HepG2 (cell line): ENCODE measurements around the gene SLCO4A1. TPM values are rescaled to one million over a fixed set of nuclear protein-coding genes. Genes with fewer than 3 reads are reported as not detected.

Source experiments
- ARNT2 ChIP-seq: sonication (generic); formaldehyde crosslinking; IDR thresholded peaks from 2 replicates; pipeline ENCODE4 v1.8.0; 2022; ENCODE audit warnings: mild to moderate bottlenecking, low read depth, missing genetic modification reagents, moderate library complexity
- CBX1 ChIP-seq: IDR thresholded peaks from one replicate; pipeline ENCODE4 v1.6.1; 2016; ENCODE audit warnings: antibody characterized with exemption, low read depth
- DPF2 ChIP-seq: sonication (generic); formaldehyde crosslinking; IDR thresholded peaks from 2 replicates; pipeline ENCODE4 v1.4.0; 2020; ENCODE audit warnings: mild to moderate bottlenecking, low read depth, missing genetic modification reagents, borderline replicate concordance
- E2F1 ChIP-seq: sonication (generic); formaldehyde crosslinking; IDR thresholded peaks from 2 replicates; pipeline ENCODE4 v1.5.0; 2020; ENCODE audit warnings: missing genetic modification reagents
- FLYWCH1 ChIP-seq: sonication (generic); formaldehyde crosslinking; IDR thresholded peaks from 2 replicates; pipeline ENCODE4 v1.8.1; 2023; ENCODE audit warnings: mild to moderate bottlenecking, missing genetic modification reagents
- GABPA ChIP-seq, 2 experiments: IDR thresholded peaks; 2 replicates each; pipeline ENCODE4 v1.6.1; 2011 to 2016; ENCODE audit warnings: low read depth in 2 of 2, low read length in 1 of 2, missing biosample characterization in 1 of 2, missing genetic modification characterization in 1 of 2
- HOXD1 ChIP-seq: sonication (generic); formaldehyde crosslinking; IDR thresholded peaks from 2 replicates; pipeline ENCODE4 v1.5.0; 2020; ENCODE audit warnings: missing genetic modification reagents
- MAFK ChIP-seq, 2 experiments: IDR thresholded peaks in 1 of 2; conservative IDR thresholded peaks in 1 of 2; 2 replicates each; pipeline ENCODE4 v1.6.1; 2011; ENCODE audit warnings: improper control_type of control experiment in 2 of 2, low read length in 2 of 2
- PCBP1 ChIP-seq: fragments of 200-400 bp; formaldehyde crosslinking; IDR thresholded peaks from 2 replicates; pipeline ENCODE4 v1.6.1; 2017; ENCODE audit warnings: mild to moderate bottlenecking, low read depth, low read length, borderline replicate concordance
- PTBP1 ChIP-seq: fragments of 200-400 bp; formaldehyde crosslinking; IDR thresholded peaks from 2 replicates; pipeline ENCODE4 v1.6.1; 2018; ENCODE audit warnings: low read length, low read depth; ENCODE audit not compliant: poor library complexity, severe bottlenecking
- RAD51 ChIP-seq: fragments of 450-650 bp; IDR thresholded peaks from 2 replicates; pipeline ENCODE4 v1.6.1; 2016; ENCODE audit warnings: borderline replicate concordance
- RBM39 ChIP-seq: fragments of 200-400 bp; formaldehyde crosslinking; IDR thresholded peaks from one replicate; pipeline ENCODE4 v1.6.1; 2018; ENCODE audit warnings: antibody characterized with exemption, mild to moderate bottlenecking, low read depth, low read length; ENCODE audit not compliant: poor library complexity, severe bottlenecking
- RFXAP ChIP-seq: sonication (generic); formaldehyde crosslinking; IDR thresholded peaks from 2 replicates; pipeline ENCODE4 v1.4.0; 2020; ENCODE audit warnings: missing genetic modification reagents, borderline replicate concordance
- SIN3B ChIP-seq: fragments of 150-350 bp; IDR thresholded peaks from 2 replicates; pipeline ENCODE4 v1.6.1; 2014; ENCODE audit warnings: low read length
- SIX1 ChIP-seq: sonication (generic); formaldehyde crosslinking; IDR thresholded peaks from 2 replicates; pipeline ENCODE4 v1.4.0; 2020; ENCODE audit warnings: missing genetic modification reagents, borderline replicate concordance
- SMC3 ChIP-seq: IDR thresholded peaks from 2 replicates; pipeline ENCODE4 v1.6.1; 2011; ENCODE audit warnings: low read length, improper control_type of control experiment
- ZNF224 ChIP-seq: sonication (generic); formaldehyde crosslinking; IDR thresholded peaks from 2 replicates; pipeline ENCODE4 v1.5.0; 2020; ENCODE audit warnings: mild to moderate bottlenecking, missing genetic modification reagents
- ZNF333 ChIP-seq: sonication (generic); formaldehyde crosslinking; IDR thresholded peaks from 2 replicates; pipeline ENCODE4 v1.4.0; 2020; ENCODE audit warnings: mild to moderate bottlenecking, missing genetic modification reagents, borderline replicate concordance
- ZNF343 ChIP-seq: sonication (generic); formaldehyde crosslinking; IDR thresholded peaks from 2 replicates; pipeline ENCODE4 v1.4.0; 2020; ENCODE audit warnings: mild to moderate bottlenecking, missing genetic modification reagents
- ZNF362 ChIP-seq: sonication (generic); formaldehyde crosslinking; IDR thresholded peaks from 2 replicates; pipeline ENCODE4 v1.4.0; 2020; ENCODE audit warnings: missing genetic modification reagents, mild to moderate bottlenecking, borderline replicate concordance
- ZNF552 ChIP-seq: sonication (generic); formaldehyde crosslinking; IDR thresholded peaks from 2 replicates; pipeline ENCODE4 v1.9.0; 2022; ENCODE audit warnings: missing genetic modification reagents, mild to moderate bottlenecking, borderline replicate concordance
- ZNF772 ChIP-seq: sonication (generic); formaldehyde crosslinking; IDR thresholded peaks from 2 replicates; pipeline ENCODE4 v1.5.0; 2020; ENCODE audit warnings: mild to moderate bottlenecking, missing genetic modification reagents
- ZNF816 ChIP-seq: sonication (generic); formaldehyde crosslinking; IDR thresholded peaks from 2 replicates; pipeline ENCODE4 v1.8.0; 2022; ENCODE audit warnings: missing genetic modification reagents, mild to moderate bottlenecking, borderline replicate concordance
- ZNF841 ChIP-seq: sonication (generic); formaldehyde crosslinking; IDR thresholded peaks from 2 replicates; pipeline ENCODE4 v1.8.1; 2023; ENCODE audit warnings: missing genetic modification reagents, borderline replicate concordance
- ZNF883 ChIP-seq: sonication (generic); formaldehyde crosslinking; IDR thresholded peaks from 2 replicates; pipeline ENCODE4 v1.5.1; 2020; ENCODE audit warnings: mild to moderate bottlenecking, missing genetic modification reagents; ENCODE audit errors: not compliant biosample characterization
- ZSCAN25 ChIP-seq: sonication (generic); formaldehyde crosslinking; IDR thresholded peaks from 2 replicates; pipeline ENCODE4 v1.8.0; 2022; ENCODE audit warnings: mild to moderate bottlenecking, missing genetic modification reagents
- polyA plus RNA-seq, 8 experiments: library from polyadenylated mRNA; depleted of rRNA in 3 of 8; stranded (reverse) in 7 of 8; unstranded in 1 of 8; fragments of >200 nt; fragmentation: Illumina TruSeq in 4 of 8; extraction: Trizol in 4 of 8; gene quantifications; 2 replicates each; pipeline versions ENCODE4 v1.2.1 to v1.2.3, GENCODE V29; 2011 to 2016; ENCODE audit warnings: low read depth in 4 of 8, missing spikeins in 1 of 8, mixed read lengths in 1 of 8; ENCODE audit not compliant: insufficient read depth in 1 of 8
- total RNA-seq, 5 experiments: library from RNA; depleted of rRNA; stranded (reverse); fragments of >200 nt; fragmentation: Illumina TruSeq; extraction: Trizol; gene quantifications; 2 replicates each; pipeline ENCODE4 v1.2.3, GENCODE V29; 2016; ENCODE audit warnings: low read depth in 1 of 5
- TF ChIP-seq, protein P1 (sequence below): sonication (generic); formaldehyde crosslinking; IDR thresholded peaks from 2 replicates; pipeline ENCODE4 v1.4.0; 2020; ENCODE audit warnings: missing genetic modification reagents

The SLCO4A1 gene
- total and polyA plus RNA-seq, 2 of the 13 experiments (the other 11 are each of a cell fraction or from before 2014, with no cell fraction given): 55.5 to 112 TPM

GRCh38 chr20:62642051-62642665, at the start of gene SLCO4A1 (continued):
- peak; percentile 57 for TF ChIP-seq RFXAP (CRISPR knock-in tag)
- peak; percentile 77; the same call in 1 of the 2 replicates for TF ChIP-seq FLYWCH1
- peak; percentile 25 for TF ChIP-seq PTBP1
- TF ChIP-seq ARNT2 (CRISPR knock-in tag): peak; percentile 98
- peak; percentile 79; the same call in 1 of the 2 replicates for TF ChIP-seq ZNF841
- TF ChIP-seq ZNF362: no peak
- TF ChIP-seq SMC3: no peak
- TF ChIP-seq SIN3B: no peak
- TF ChIP-seq RAD51: no peak
- TF ChIP-seq ZNF816 (CRISPR knock-in tag): no peak; the same call in 1 of the 2 replicates
- 0 out of 2 replicates have a peak, but pooled peaks have one; percentile 25 for TF ChIP-seq ZNF224 (CRISPR knock-in tag)
- peak; percentile 64 for TF ChIP-seq ZNF343 (CRISPR knock-in tag)
- TF ChIP-seq, protein P1, sequence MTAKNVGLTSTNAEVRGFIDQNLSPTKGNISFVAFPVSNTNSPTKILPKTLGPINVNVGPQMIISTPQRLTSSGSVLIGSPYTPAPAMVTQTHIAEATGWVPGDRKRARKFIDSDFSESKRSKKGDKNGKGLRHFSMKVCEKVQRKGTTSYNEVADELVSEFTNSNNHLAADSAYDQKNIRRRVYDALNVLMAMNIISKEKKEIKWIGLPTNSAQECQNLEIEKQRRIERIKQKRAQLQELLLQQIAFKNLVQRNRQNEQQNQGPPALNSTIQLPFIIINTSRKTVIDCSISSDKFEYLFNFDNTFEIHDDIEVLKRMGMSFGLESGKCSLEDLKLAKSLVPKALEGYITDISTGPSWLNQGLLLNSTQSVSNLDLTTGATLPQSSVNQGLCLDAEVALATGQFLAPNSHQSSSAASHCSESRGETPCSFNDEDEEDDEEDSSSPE (CRISPR knock-in tag): peak; percentile 97
- TF ChIP-seq SIX1 (CRISPR knock-in tag): peak; percentile 49; the same call in 1 of the 2 replicates
- peak; percentile 26 for TF ChIP-seq RBM39
- peak; percentile 46 for TF ChIP-seq GABPA (IDR thresholded peaks at IDR 0.05; ENCODE audit: low read depth, low read length)
- no peak for TF ChIP-seq GABPA (CRISPR knock-in tag; IDR thresholded peaks at IDR 0.05; ENCODE audit: low read depth)
- peak; percentile 85; the same call in 1 of the 2 replicates for TF ChIP-seq ZNF772 (CRISPR knock-in tag)
- no peak for TF ChIP-seq MAFK (conservative IDR thresholded peaks at IDR 0.05 in 1 of 2, IDR thresholded peaks at IDR 0.05 in 1 of 2; ENCODE audit: low read length in 2 of 2)
- no peak for TF ChIP-seq CBX1
- TF ChIP-seq DPF2: no peak; the same call in 1 of the 2 replicates
- peak; percentile 87 for TF ChIP-seq E2F1 (CRISPR knock-in tag)
- peak; percentile 97 for TF ChIP-seq ZNF883
- no peak for TF ChIP-seq PCBP1
- TF ChIP-seq HOXD1 (CRISPR knock-in tag): peak; percentile 83
- peak; percentile 62; the same call in 1 of the 2 replicates for TF ChIP-seq ZNF552 (CRISPR knock-in tag)
- TF ChIP-seq ZNF333: peak; percentile 92; the same call in 1 of the 2 replicates
- TF ChIP-seq ZSCAN25 (CRISPR knock-in tag): no peak; the same call in none of the 2 replicates
